HS-5 (cell line): ENCODE measurements around the gene TCN2.
"Not testable (repeated sequence)": the region's sequence is repeated elsewhere in the genome, so short reads cannot be mapped to it uniquely, and the experiment has no call there.

Source experiments
- DNase-seq: peaks from one replicate; pipeline ENCODE4 v3.0.0-alpha.2; 2012; ENCODE audit warnings: low read depth

Gene TCN2

GRCh38 chr22:30611197-30611596 lies 4.2 kb downstream of the TCN2 start:
- no peak for DNase-seq

GRCh38 chr22:30612789-30613188 lies 5.8 kb downstream of the TCN2 start:
- DNase-seq: no peak

- DNase-seq: no peak
These were observed 7.3 kb downstream of the TCN2 start for GRCh38 chr22:30614268-30614667.

GRCh38 chr22:30614879-30615278 lies 7.9 kb downstream of the TCN2 start:
- no peak for DNase-seq

- DNase-seq: no peak
These were observed 8.6 kb downstream of the TCN2 start for GRCh38 chr22:30615543-30615954.

- DNase-seq: no peak
These were observed 10.8 kb downstream of the TCN2 start for GRCh38 chr22:30617819-30618218.

GRCh38 chr22:30619909-30620308 lies 12.9 kb downstream of the TCN2 start:
- DNase-seq: not testable (repeated sequence)

GRCh38 chr22:30626413-30626812 lies 19.4 kb downstream of the TCN2 start:
- DNase-seq: no peak

- DNase-seq: no peak
These were observed 20.5 kb downstream of the TCN2 start for GRCh38 chr22:30627471-30627870.

GRCh38 chr22:30628491-30628890 lies 21.5 kb downstream of the TCN2 start:
- DNase-seq: no peak

GRCh38 chr22:30631469-30631868 lies 24.5 kb downstream of the TCN2 start:
- not testable (repeated sequence) for DNase-seq

GRCh38 chr22:30634471-30635233 lies 27.7 kb downstream of the TCN2 start:
- DNase-seq: peak; percentile 72

- peak; percentile 58 for DNase-seq
These were observed 28.6 kb downstream of the TCN2 start, which contains the start of gene SLC35E4 for GRCh38 chr22:30635273-30636225. Gene SLC35E4 (plus strand): TSS chr22:30635781. CDS start chr22:30636451, 670 bp downstream.

GRCh38 chr22:30636226-30637077 lies 29.5 kb downstream of the TCN2 start:
- DNase-seq: no peak

- no peak for DNase-seq
These were observed 30.7 kb downstream of the TCN2 start for GRCh38 chr22:30637701-30638114.

- no peak for DNase-seq
These were observed 33.4 kb downstream of the TCN2 start for GRCh38 chr22:30640361-30640760.

- DNase-seq: no peak
These were observed 34.0 kb downstream of the TCN2 start for GRCh38 chr22:30640839-30641430.

- DNase-seq: no peak
These were observed 36.3 kb downstream of the TCN2 start for GRCh38 chr22:30643055-30643875.

- no peak for DNase-seq
These were observed 39.7 kb downstream of the TCN2 start for GRCh38 chr22:30646518-30647160.

- no peak for DNase-seq
These were observed 40.6 kb downstream of the TCN2 start for GRCh38 chr22:30647536-30647935.
